Activated B cell treated with CpG ODN at 0.5 μM for 24 hours (primary cell): ENCODE measurements around the gene GXYLT2. TPM values are rescaled to one million over a fixed set of nuclear protein-coding genes. Genes with fewer than 3 reads are reported as not detected.

Experiments
- ATAC-seq: fragments of 200-7000 bp; cut with Tn5 transposase; one replicate; pipeline ENCODE4 v1.10.0; 2021; ENCODE audit warnings: low read depth, mild to moderate bottlenecking, moderate library complexity
- CTCF ChIA-PET: fragments of 350-600 bp; sonication (Branson Sonifier 250); formaldehyde crosslinking; loops from one replicate; lab custom pipeline; 2021; ENCODE audit warnings: antibody characterized with exemption; lab: Charles Lee
- POLR2A ChIA-PET: fragments of 350-600 bp; sonication (Branson Sonifier 250); formaldehyde crosslinking; loops from one replicate; lab custom pipeline; 2021; ENCODE audit warnings: antibody characterized with exemption; lab: Charles Lee
- DNase-seq: peaks from one replicate; pipeline ENCODE4 v3.0.0; 2022
- H3K27ac Mint-ChIP-seq: one replicate; pipeline ENCODE4 v1.8.0; 2020; ENCODE audit warnings: mixed read lengths
- H3K27me3 Mint-ChIP-seq: one replicate; pipeline ENCODE4 v1.8.0; 2021; ENCODE audit warnings: mixed read lengths
- H3K36me3 Mint-ChIP-seq: one replicate; pipeline ENCODE4 v1.8.0; 2021; ENCODE audit warnings: low read depth, mixed read lengths
- H3K4me1 Mint-ChIP-seq: one replicate; pipeline ENCODE4 v1.8.0; 2021; ENCODE audit warnings: mixed read lengths
- H3K4me3 Mint-ChIP-seq: one replicate; pipeline ENCODE4 v1.8.0; 2020; ENCODE audit warnings: mild to moderate bottlenecking, mixed read lengths
- H3K9me3 Mint-ChIP-seq: one replicate; pipeline ENCODE4 v1.8.0; 2020; ENCODE audit warnings: mixed read lengths
- CTCF ChIP-seq: fragments of 200-600 bp; IDR thresholded peaks from one replicate; pipeline ENCODE4 v1.8.0; 2022; ENCODE audit warnings: antibody characterized with exemption, mild to moderate bottlenecking
- intact Hi-C: fragments of 100-400 bp; cut with micrococcal nuclease; formaldehyde crosslinking; loops from one replicate; pipeline ENCODE4 v1.15.1; 2024
- total RNA-seq: library from RNA; stranded (reverse); gene quantifications from 2 replicates; pipeline ENCODE4 v1.2.3, GENCODE V29; 2022

The GXYLT2 gene
- total RNA-seq, 1 donor from 2014 or later, result not detected

- no peaks in the 10 kb centered on the region for H3K4me1 Mint-ChIP-seq
Measured at GRCh38 chr3:72899349-72899765, 11.5 kb downstream of the GXYLT2 start.

DNA sequence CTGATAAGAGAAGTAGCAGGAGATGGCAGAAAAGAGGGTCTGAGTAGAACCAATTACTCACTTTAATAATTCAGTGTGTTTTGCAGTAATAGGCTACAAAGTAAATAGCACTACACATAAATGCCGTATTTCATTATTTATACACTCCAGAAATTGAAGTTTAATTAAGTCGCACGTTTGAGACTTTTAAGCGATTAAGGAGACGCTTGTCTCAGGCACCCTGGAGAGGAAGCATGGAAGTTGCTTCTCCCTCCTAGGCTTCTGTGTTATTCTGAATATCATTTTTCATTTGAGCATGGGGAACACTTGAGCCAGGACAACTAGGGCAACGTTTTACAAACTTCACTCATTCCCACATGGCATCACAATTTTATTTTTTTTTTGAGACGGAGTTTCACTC, 12.2 kb downstream of the GXYLT2 start:
- Mint-ChIP-seq H3K4me1 (no peaks in the 10 kb centered on the region), H3K36me3 (no peaks in the 10 kb centered on the region), H3K4me3 (no peak overlapping the region), H3K27me3 (peaks cover 12% of the 10 kb centered on the region), H3K9me3 (peaks cover 2% of the 10 kb centered on the region), H3K27ac (no peak overlapping the region)
- POLR2A ChIA-PET, result no interaction called here
- DNase-seq (no peak), ATAC-seq (no peak)
- CTCF ChIA-PET, result no interaction called here
- intact Hi-C loops, result no loop called here
- no peak for TF ChIP-seq CTCF

More at GRCh38 chr3:72899349-72899765, 11.5 kb downstream of the GXYLT2 start:
- CTCF ChIA-PET, result no interaction called here
- Mint-ChIP-seq H3K27ac (no peak overlapping the region), H3K27me3 (peaks cover 12% of the 10 kb centered on the region), H3K36me3 (no peaks in the 10 kb centered on the region), H3K4me3 (no peak overlapping the region), H3K9me3 (peaks cover 2% of the 10 kb centered on the region)
- intact Hi-C loops, result no loop called here
- DNase-seq (no peak), ATAC-seq (no peak)
- no peak for TF ChIP-seq CTCF
- POLR2A ChIA-PET, result no interaction called here

DNA sequence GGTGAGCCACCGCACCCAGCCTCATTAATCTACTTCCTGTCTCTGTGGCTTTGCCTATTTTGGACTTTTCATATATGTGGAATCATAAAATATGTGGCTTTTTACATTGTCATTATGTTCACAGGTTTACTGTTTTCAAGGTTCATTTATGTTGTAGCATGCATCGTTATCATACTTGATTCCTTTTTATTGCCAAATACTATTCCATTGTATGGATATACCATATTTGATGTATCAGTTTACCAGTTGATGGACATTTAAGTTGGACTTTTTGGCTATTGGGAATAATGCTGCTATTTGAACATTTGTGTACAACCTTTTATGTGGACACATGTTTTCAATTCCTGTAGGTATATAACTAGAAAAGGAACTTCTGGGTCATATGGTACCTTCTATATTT, 14.0 kb downstream of the GXYLT2 start:
- peaks cover 7% of the 10 kb centered on the region for H3K27me3 Mint-ChIP-seq
- CTCF ChIA-PET, result interaction anchor here (0.7 kb wide), 1 partner anchor 1091 kb away, joined by 3 read pairs; no protein-coding TSS in a partner anchor
- TF ChIP-seq CTCF, result no peak
- no peaks in the 10 kb centered on the region for H3K4me1 Mint-ChIP-seq
- H3K9me3 Mint-ChIP-seq, result peaks cover 2% of the 10 kb centered on the region
- intact Hi-C loops, result no loop called here
- POLR2A ChIA-PET, result no interaction called here
- no peak overlapping the region for H3K27ac Mint-ChIP-seq
- ATAC-seq, result no peak
- H3K36me3 Mint-ChIP-seq, result no peaks in the 10 kb centered on the region
- DNase-seq, result no peak
- H3K4me3 Mint-ChIP-seq, result no peak overlapping the region

DNA sequence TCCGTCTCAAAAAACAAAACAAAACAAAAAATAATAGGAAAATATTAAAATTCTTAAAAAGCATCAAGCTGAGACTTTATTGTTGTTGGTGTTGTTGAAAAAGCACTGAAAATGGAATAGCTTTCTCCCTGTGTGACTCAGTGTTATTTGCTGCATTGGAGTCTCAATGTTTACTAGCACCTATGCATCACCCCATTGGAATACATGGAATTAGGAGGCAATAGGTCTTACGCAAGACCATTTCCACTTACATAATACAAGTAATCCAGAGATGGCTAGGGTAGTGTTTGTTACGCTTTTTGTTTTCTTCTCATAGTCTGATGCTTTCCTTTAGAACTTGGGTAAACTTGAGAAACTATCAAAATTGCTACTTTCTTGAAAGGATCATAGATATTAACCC, 15.2 kb downstream of the GXYLT2 start:
- Mint-ChIP-seq H3K4me1 (no peaks in the 10 kb centered on the region), H3K9me3 (peaks cover 2% of the 10 kb centered on the region), H3K36me3 (no peaks in the 10 kb centered on the region), H3K27me3 (peaks cover 7% of the 10 kb centered on the region), H3K27ac (no peak overlapping the region), H3K4me3 (no peak overlapping the region)
- intact Hi-C loops, result no loop called here
- no peak for DNase-seq
- no peak for ATAC-seq
- ChIA-PET POLR2A (no interaction called here), CTCF (interaction anchor here (1.1 kb wide), 1 partner anchor 153 kb away, joined by 3 read pairs; no protein-coding TSS in a partner anchor)
- no peak for TF ChIP-seq CTCF

GRCh38 chr3:72904163-72904562, 16.3 kb downstream of the GXYLT2 start:
- CTCF ChIA-PET, result interaction anchor here (1.1 kb wide), 1 partner anchor 152 kb away, joined by 3 read pairs; no protein-coding TSS in a partner anchor
- Mint-ChIP-seq H3K36me3 (no peaks in the 10 kb centered on the region), H3K27ac (no peak overlapping the region), H3K9me3 (peaks cover 2% of the 10 kb centered on the region), H3K4me3 (no peak overlapping the region), H3K4me1 (no peaks in the 10 kb centered on the region), H3K27me3 (peaks cover 5% of the 10 kb centered on the region)
- POLR2A ChIA-PET, result no interaction called here
- intact Hi-C loops, result no loop called here
- no peak for DNase-seq
- TF ChIP-seq CTCF, result no peak
- ATAC-seq, result no peak
